ENCODE results near the gene CD69. TPM values are rescaled to one million over a fixed set of nuclear protein-coding genes. Genes with fewer than 3 reads are reported as not detected.
A peak's percentile ranks its signal among the peaks of the same experiment; 100 is the strongest.
"Not testable (repeated sequence)": the region's sequence is repeated elsewhere in the genome, so short reads cannot be mapped to it uniquely, and the experiment has no call there.

Gene CD69
- total RNA-seq, 2 experiments from 2014 or later: 143 to 152 TPM

GRCh38 chr12:9745199-9745598 is 15.5 kb downstream of the CD69 start:
- peaks cover 37% of the 10 kb centered on the region for H3K4me1 Mint-ChIP-seq
- H3K27ac Mint-ChIP-seq: no peak overlapping the region
- peaks cover 3% of the 10 kb centered on the region for H3K9me3 Mint-ChIP-seq
- DNase-seq: no peak
- peaks cover 4% of the 10 kb centered on the region for H3K36me3 Mint-ChIP-seq
- no peaks in the 10 kb centered on the region for H3K27me3 Mint-ChIP-seq
- no peak overlapping the region for H3K4me3 Mint-ChIP-seq

- Mint-ChIP-seq H3K27me3 (no peaks in the 10 kb centered on the region), H3K4me1 (peaks cover 50% of the 10 kb centered on the region), H3K27ac (peak overlapping the region; percentile 85), H3K9me3 (peaks cover 10% of the 10 kb centered on the region), H3K4me3 (peak overlapping the region; percentile 67), H3K36me3 (peaks cover 16% of the 10 kb centered on the region)
- DNase-seq: no peak
Measured at GRCh38 chr12:9742661-9743060, 18.0 kb downstream of the CD69 start.

DNA sequence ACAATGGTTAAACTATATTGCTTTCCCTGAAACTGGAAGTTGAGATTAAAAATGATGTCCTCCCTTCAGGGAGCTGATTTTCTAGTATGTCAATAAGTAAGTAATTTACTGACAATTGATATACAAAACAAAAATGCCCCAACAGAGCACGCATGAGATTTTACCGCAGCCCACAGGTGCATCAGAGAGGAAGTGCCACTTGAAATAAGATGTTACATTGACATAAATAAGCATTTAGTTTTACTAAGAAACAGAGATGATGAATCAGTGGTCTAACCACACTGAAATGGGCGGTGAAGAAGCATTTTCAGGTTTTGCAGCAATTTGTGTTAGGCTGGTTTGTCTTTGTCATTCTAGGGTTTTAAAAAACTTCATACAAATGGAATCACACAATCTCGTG is 19.0 kb downstream of the CD69 start:
- peaks cover 57% of the 10 kb centered on the region for H3K4me1 Mint-ChIP-seq
- peaks cover 16% of the 10 kb centered on the region for H3K36me3 Mint-ChIP-seq
- peak; percentile 73 for DNase-seq
- peaks cover 10% of the 10 kb centered on the region for H3K9me3 Mint-ChIP-seq
- H3K27ac Mint-ChIP-seq: peak overlapping the region; percentile 85
- H3K27me3 Mint-ChIP-seq: no peaks in the 10 kb centered on the region
- H3K4me3 Mint-ChIP-seq: peak overlapping the region; percentile 70

DNA sequence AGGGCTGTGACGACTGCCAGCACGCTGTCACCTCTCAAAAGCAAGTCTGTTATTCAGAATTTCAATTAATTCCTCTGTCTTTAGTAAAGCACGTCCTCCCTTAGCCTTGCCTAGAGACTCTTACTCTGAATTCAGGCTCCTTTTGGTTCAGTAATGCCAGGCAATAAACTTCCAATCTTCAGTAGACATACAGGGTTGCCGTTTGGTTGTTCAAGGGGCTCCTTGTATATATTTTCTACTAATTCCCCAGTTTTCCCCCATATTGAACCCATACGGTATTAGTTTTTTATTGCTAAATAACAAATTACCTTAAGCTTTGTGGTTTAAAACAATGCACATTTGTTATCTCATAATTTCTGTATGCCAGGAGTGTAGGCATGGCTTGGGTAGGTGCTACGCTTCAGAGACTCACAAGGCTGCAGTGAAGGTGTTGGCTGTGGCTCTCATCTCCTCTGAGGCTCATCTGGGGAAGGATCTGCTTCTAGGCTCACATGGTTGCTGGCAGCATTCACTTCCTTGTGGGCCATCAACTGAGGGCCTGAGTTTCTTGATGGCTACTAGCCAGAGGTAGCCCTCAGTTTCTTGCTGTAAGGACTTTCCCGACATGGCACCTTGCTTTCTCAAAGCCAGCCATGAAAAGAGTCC is 20.5 kb downstream of the CD69 start:
- H3K4me3 Mint-ChIP-seq: peak overlapping the region; percentile 51
- DNase-seq: no peak
- peaks cover 63% of the 10 kb centered on the region for H3K4me1 Mint-ChIP-seq
- H3K27ac Mint-ChIP-seq: peak overlapping the region; percentile 55
- H3K36me3 Mint-ChIP-seq: peaks cover 16% of the 10 kb centered on the region
- no peaks in the 10 kb centered on the region for H3K27me3 Mint-ChIP-seq
- peaks cover 14% of the 10 kb centered on the region for H3K9me3 Mint-ChIP-seq

DNA sequence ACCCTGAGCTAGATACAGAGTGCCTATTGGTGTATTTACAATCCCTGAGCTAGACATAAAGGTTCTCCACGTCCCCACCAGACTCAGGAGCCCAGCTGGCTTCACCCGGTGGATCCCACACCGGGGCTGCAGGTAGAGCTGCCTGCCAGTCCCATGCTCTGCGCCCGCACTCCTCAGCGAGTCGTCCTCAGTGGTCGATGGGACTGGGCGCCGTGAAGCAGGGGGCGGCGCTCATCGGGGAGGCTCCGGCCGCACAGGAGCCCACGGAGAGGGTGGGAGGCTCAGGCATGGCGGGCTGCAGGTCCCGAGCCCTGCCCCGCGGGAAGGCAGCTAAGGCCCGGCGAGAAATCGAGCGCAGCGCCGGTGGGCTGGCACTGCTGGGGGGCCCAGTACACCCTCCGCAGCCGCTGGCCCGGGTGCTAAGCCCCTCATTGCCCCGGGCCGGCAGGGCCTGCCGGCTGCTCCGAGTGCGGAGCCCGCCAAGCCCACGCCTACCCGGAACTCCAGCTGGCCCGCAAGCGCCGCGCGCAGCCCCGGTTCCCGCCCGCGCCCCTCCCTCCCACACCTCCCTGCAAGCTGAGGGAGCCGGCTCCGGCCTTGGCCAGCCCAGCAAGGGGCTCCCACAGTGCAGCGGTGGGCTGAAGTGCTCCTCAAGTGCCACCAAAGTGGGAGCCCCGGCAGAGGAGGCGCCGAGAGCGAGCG is 21.1 kb downstream of the CD69 start:
- H3K27me3 Mint-ChIP-seq, DNase-seq: not testable (repeated sequence)
- Mint-ChIP-seq H3K4me1 (peaks cover 57% of the 10 kb centered on the region), H3K4me3 (peak overlapping the region; percentile 55), H3K9me3 (peaks cover 17% of the 10 kb centered on the region), H3K27ac (peak overlapping the region; percentile 63), H3K36me3 (peaks cover 18% of the 10 kb centered on the region)

GRCh38 chr12:9738905-9739304 is 21.8 kb downstream of the CD69 start:
- peak overlapping the region; percentile 49 for H3K4me3 Mint-ChIP-seq
- H3K4me1 Mint-ChIP-seq: peaks cover 61% of the 10 kb centered on the region
- DNase-seq, H3K27me3 Mint-ChIP-seq: not testable (repeated sequence)
- H3K27ac Mint-ChIP-seq: peak overlapping the region; percentile 85
- peaks cover 18% of the 10 kb centered on the region for H3K36me3 Mint-ChIP-seq
- peaks cover 17% of the 10 kb centered on the region for H3K9me3 Mint-ChIP-seq

- Mint-ChIP-seq H3K36me3 (peaks cover 23% of the 10 kb centered on the region), H3K27me3 (no peaks in the 10 kb centered on the region), H3K4me3 (peak overlapping the region; percentile 27), H3K9me3 (peaks cover 20% of the 10 kb centered on the region), H3K27ac (peak overlapping the region; percentile 86), H3K4me1 (peaks cover 59% of the 10 kb centered on the region)
- no peak for DNase-seq
Measured at GRCh38 chr12:9736936-9737705, 23.6 kb downstream of the CD69 start.

GRCh38 chr12:9735601-9736000 is 25.1 kb downstream of the CD69 start:
- Mint-ChIP-seq H3K27ac (no peak overlapping the region), H3K9me3 (peaks cover 19% of the 10 kb centered on the region)

GRCh38 chr12:9732921-9733461 is 27.7 kb downstream of the CD69 start, which contains the start of gene CLECL1:
CLECL1 (minus strand) TSS chr12:9733097.
- Mint-ChIP-seq H3K4me1 (peaks cover 59% of the 10 kb centered on the region), H3K27ac (peak within 1 kb of the TSS; percentile 88), H3K36me3 (peaks cover 7% of the 10 kb centered on the region), H3K27me3 (no peaks in the 10 kb centered on the region), H3K4me3 (peak within 1 kb of the TSS; percentile 78), H3K9me3 (peaks cover 11% of the 10 kb centered on the region)
- no peak for DNase-seq

More at GRCh38 chr12:9735601-9736000, 25.1 kb downstream of the CD69 start:
- H3K4me3 Mint-ChIP-seq: no peak overlapping the region
- no peak for DNase-seq
- H3K27me3 Mint-ChIP-seq: no peaks in the 10 kb centered on the region
- peaks cover 67% of the 10 kb centered on the region for H3K4me1 Mint-ChIP-seq
- peaks cover 21% of the 10 kb centered on the region for H3K36me3 Mint-ChIP-seq

DNA sequence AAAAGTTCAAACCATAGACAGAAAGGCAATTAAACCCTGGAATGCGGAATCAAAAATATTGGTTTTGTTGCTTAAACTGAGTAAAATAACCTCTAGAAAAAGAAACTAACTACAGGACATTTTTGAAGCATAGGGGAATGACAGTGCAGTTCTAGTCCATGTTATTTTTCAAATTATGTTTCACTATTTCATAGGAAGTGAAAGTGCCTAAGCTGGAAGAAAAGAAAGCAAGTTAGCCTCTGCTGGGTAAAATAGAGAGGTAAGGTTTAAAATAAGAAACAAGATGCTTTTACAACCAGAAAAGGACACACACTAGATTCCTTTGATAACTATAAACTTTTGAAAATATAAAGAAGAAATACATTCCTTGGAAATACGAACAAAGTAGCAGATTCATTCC is 28.9 kb downstream of the CD69 start:
- Mint-ChIP-seq H3K9me3 (peaks cover 11% of the 10 kb centered on the region), H3K27me3 (no peaks in the 10 kb centered on the region), H3K27ac (peak overlapping the region; percentile 74), H3K4me3 (peak overlapping the region; percentile 65), H3K4me1 (peaks cover 50% of the 10 kb centered on the region), H3K36me3 (peaks cover 7% of the 10 kb centered on the region)
- no peak for DNase-seq

- peaks cover 7% of the 10 kb centered on the region for H3K36me3 Mint-ChIP-seq
- H3K27ac Mint-ChIP-seq: peak overlapping the region; percentile 74
- no peak for DNase-seq
- H3K4me1 Mint-ChIP-seq: peaks cover 47% of the 10 kb centered on the region
- peak overlapping the region; percentile 65 for H3K4me3 Mint-ChIP-seq
- peaks cover 11% of the 10 kb centered on the region for H3K9me3 Mint-ChIP-seq
- H3K27me3 Mint-ChIP-seq: no peaks in the 10 kb centered on the region
Measured at GRCh38 chr12:9731393-9731792, 29.3 kb downstream of the CD69 start.

GRCh38 chr12:9730591-9730990 is 30.1 kb downstream of the CD69 start:
- Mint-ChIP-seq H3K4me1 (peaks cover 43% of the 10 kb centered on the region), H3K9me3 (peaks cover 8% of the 10 kb centered on the region), H3K36me3 (peaks cover 7% of the 10 kb centered on the region), H3K4me3 (no peak overlapping the region), H3K27me3 (no peaks in the 10 kb centered on the region), H3K27ac (no peak overlapping the region)
- no peak for DNase-seq

DNA sequence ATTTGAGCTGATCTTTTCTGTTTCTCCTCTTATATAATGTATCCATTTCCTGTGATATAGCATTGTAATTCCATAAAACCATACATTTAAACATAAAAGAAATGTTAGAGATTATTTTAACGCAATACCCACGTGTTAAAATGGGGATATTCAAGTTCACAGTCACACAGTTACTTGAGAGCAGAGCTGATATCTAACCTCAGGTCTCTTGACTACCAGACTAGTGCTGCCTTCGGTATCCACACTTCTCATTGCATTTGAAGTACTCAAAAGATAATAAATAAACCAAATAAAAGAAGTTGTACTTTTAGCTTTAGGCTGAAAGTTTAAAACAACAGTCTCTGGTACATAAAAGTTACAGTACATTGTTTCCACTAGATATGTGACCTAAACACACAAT is 30.7 kb downstream of the CD69 start:
- Mint-ChIP-seq H3K27ac (no peak overlapping the region), H3K4me3 (no peak overlapping the region), H3K27me3 (no peaks in the 10 kb centered on the region), H3K36me3 (peaks cover 5% of the 10 kb centered on the region), H3K4me1 (peaks cover 42% of the 10 kb centered on the region), H3K9me3 (peaks cover 5% of the 10 kb centered on the region)
- no peak for DNase-seq

DNA sequence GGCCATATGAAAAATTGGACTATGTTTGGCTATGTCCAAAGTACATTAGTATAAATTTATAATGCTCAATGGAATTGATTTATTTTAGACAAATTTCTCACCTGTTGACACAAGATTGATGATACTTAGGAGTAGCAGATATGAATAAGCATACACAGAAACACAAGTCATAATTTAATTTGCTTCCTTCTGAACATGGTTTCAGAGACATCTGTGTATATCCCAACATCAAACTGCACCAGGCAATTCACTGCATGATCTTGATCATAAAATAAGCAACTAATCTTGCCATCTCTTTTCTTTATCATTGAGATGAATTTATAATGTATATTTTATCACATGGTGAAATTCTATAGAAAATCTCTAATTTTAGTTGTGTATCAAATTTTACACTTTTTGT is 31.6 kb downstream of the CD69 start:
- no peak for DNase-seq
- H3K36me3 Mint-ChIP-seq: peaks cover 5% of the 10 kb centered on the region
- no peak overlapping the region for H3K4me3 Mint-ChIP-seq
- no peak overlapping the region for H3K27ac Mint-ChIP-seq
- H3K27me3 Mint-ChIP-seq: no peaks in the 10 kb centered on the region
- H3K9me3 Mint-ChIP-seq: peaks cover 3% of the 10 kb centered on the region
- H3K4me1 Mint-ChIP-seq: peaks cover 38% of the 10 kb centered on the region

DNA sequence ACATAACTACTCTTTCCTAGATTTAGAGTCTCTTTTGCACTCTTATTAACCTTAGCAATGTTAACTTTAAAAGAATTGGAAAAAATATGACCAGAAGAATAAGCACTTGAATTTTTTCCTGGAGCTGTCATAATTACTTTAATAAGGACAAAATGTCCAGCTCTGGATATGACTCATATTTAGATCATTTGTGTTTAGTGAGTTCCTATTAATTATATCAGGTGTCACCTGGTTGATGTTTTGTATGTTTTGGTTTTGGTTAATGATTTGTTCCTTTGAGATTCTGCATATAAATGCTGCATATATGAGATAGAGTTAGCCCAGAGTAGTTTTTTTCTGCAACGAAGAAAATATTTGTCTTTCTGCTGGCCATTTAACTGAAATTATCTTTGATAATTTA is 32.9 kb downstream of the CD69 start:
- Mint-ChIP-seq H3K27me3 (no peaks in the 10 kb centered on the region), H3K4me3 (no peak overlapping the region), H3K36me3 (peaks cover 2% of the 10 kb centered on the region), H3K4me1 (peaks cover 32% of the 10 kb centered on the region), H3K27ac (no peak overlapping the region), H3K9me3 (peaks cover 2% of the 10 kb centered on the region)
- no peak for DNase-seq
